ENCODE results near the gene PKD2. TPM values are rescaled to one million over a fixed set of nuclear protein-coding genes. Genes with fewer than 3 reads are reported as not detected.

Gene PKD2
- total RNA-seq, 4 donors from 2014 or later = 79.1 to 128 (median 92.5) TPM

- Histone ChIP-seq H3K27me3 (no peaks in the 10 kb centered on the region), H3K4me1 (no peaks in the 10 kb centered on the region), H3K4me3 (no peak overlapping the region), H3K27ac (replicated peaks in 1 of 4) (no peak overlapping the region), H3K36me3 (peaks cover 31 to 98% (median 59%) of the 10 kb centered on the region in 4 donors), H3K9me3 (no peaks in the 10 kb centered on the region)
- WGBS = 100% methylated on average over 3 of the region's 3 CpGs
- DNase-seq (ENCODE audit: extremely low spot score) = no peak
- intact Hi-C loops (cut with DNase I) = no loop called here
- TF ChIP-seq CTCF (IDR thresholded peaks at IDR 0.05) (peak in 2 of 3 experiments; percentile 12 to 40), POLR2AphosphoS5 (IDR thresholded peaks at IDR 0.05) (no peak)
Measured at GRCh38 chr4:88054901-88055300, 47.5 kb downstream of the PKD2 start.

DNA sequence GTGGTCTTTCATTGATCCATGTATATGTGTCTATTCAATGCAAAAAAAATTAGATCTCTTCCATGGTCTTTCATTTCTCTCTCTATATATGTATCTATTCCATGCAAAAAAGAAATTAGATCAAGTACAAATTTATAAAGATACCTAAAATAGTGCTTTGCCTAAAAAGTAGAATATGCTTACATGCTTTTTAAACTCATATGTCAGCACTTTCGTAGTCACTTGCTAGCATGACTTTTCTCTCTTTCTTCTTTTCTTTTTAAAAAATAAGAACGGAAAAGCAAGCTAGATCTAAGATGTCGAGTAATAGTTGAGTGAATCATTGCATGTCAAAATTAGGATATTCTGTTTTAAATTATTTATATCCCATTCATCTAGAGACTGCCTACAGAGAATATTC, 50.9 kb downstream of the PKD2 start:
- H3K9me3 ChIP-seq = no peaks in the 10 kb centered on the region
- DNase-seq (ENCODE audit: extremely low spot score) = no peak
- TF ChIP-seq POLR2A (IDR thresholded peaks at IDR 0.05; ENCODE audit: low read depth) (no peak), POLR2AphosphoS5 (IDR thresholded peaks at IDR 0.05) (no peak), EP300 (IDR thresholded peaks at IDR 0.05) (no peak), CTCF (IDR thresholded peaks at IDR 0.05) (no peak)
- H3K27me3 ChIP-seq = no peaks in the 10 kb centered on the region
- peaks cover 23 to 88% (median 52%) of the 10 kb centered on the region in 4 donors for H3K36me3 ChIP-seq
- WGBS = 91% methylated on average over 3 of the region's 3 CpGs
- intact Hi-C loops (cut with DNase I) = no loop called here
- no peak overlapping the region for H3K4me3 ChIP-seq
- H3K27ac ChIP-seq (replicated peaks in 1 of 4) = no peak overlapping the region
- H3K4me1 ChIP-seq = peaks cover 0 to 13% (median 3%) of the 10 kb centered on the region in 4 donors

DNA sequence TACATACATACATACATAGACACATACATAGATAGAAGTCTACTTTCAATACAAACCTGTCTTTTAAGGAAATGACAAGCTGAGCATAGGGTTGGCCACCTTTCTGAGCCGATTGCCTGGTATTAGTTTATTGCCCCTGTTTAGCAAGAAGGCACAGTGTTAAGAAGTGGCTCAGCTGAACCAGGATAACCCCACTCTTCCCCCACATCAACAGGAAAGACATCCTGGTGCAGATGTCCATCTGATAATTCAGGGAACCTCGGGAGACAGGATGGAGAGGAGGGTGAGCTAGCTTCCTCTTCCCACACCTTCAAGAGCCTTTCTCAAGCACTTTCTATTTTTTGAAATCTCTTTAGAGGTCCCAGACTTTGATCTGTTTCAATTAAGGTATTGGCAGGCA, 52.3 kb downstream of the PKD2 start:
- peaks cover 0 to 13% (median 3%) of the 10 kb centered on the region in 4 donors for H3K4me1 ChIP-seq
- no peak for TF ChIP-seq POLR2A (IDR thresholded peaks at IDR 0.05; ENCODE audit: low read depth)
- no peak for TF ChIP-seq CTCF (IDR thresholded peaks at IDR 0.05)
- TF ChIP-seq EP300 (IDR thresholded peaks at IDR 0.05) = no peak
- no peak for TF ChIP-seq POLR2AphosphoS5 (IDR thresholded peaks at IDR 0.05)
- H3K4me3 ChIP-seq = no peak overlapping the region
- 82% methylated on average over 2 of the region's 2 CpGs for WGBS
- H3K36me3 ChIP-seq = peaks cover 37 to 88% (median 57%) of the 10 kb centered on the region in 4 donors
- H3K9me3 ChIP-seq = no peaks in the 10 kb centered on the region
- H3K27me3 ChIP-seq = no peaks in the 10 kb centered on the region
- H3K27ac ChIP-seq (replicated peaks in 1 of 4) = no peak overlapping the region
- DNase-seq (ENCODE audit: extremely low spot score) = no peak
- intact Hi-C loops (cut with DNase I) = no loop called here

- 85% methylated on average over 2 of the region's 2 CpGs for WGBS
- intact Hi-C loops (cut with DNase I) = no loop called here
- peaks cover 41 to 88% (median 61%) of the 10 kb centered on the region in 4 donors for H3K36me3 ChIP-seq
Measured at GRCh38 chr4:88060431-88060830, 53.0 kb downstream of the PKD2 start.

More at GRCh38 chr4:88060431-88060830, 53.0 kb downstream of the PKD2 start:
- no peak overlapping the region for H3K4me3 ChIP-seq
- peaks cover 0 to 13% (median 3%) of the 10 kb centered on the region in 4 donors for H3K4me1 ChIP-seq
- DNase-seq (ENCODE audit: extremely low spot score) = no peak
- TF ChIP-seq EP300 (IDR thresholded peaks at IDR 0.05) (no peak), POLR2AphosphoS5 (IDR thresholded peaks at IDR 0.05) (no peak), CTCF (IDR thresholded peaks at IDR 0.05) (no peak), POLR2A (IDR thresholded peaks at IDR 0.05; ENCODE audit: low read depth) (no peak)
- no peak overlapping the region for H3K27ac ChIP-seq (replicated peaks in 1 of 4)
- H3K9me3 ChIP-seq = no peaks in the 10 kb centered on the region
- H3K27me3 ChIP-seq = no peaks in the 10 kb centered on the region
